Measurements from ENCODE around the gene XRCC3. TPM values are rescaled to one million over a fixed set of nuclear protein-coding genes. Genes with fewer than 3 reads are reported as not detected.

XRCC3 gene
- total and polyA plus RNA-seq, 4 donors = 1.7 to 14.1 (median 2.8) TPM

- H3K27ac ChIP-seq (ENCODE audit: low read depth in 1 of 2, low read length in 2 of 2) = peak overlapping the region; percentile 39 to 42
- H3K4me1 ChIP-seq (ENCODE audit: control insufficient read depth in 4 of 4, insufficient read depth in 4 of 4, low read length in 3 of 4) = peaks cover 3 to 30% (median 13%) of the 10 kb centered on the region in 4 donors
- H3K27me3 ChIP-seq (ENCODE audit: control insufficient read depth in 4 of 4, insufficient read depth in 4 of 4, low read length in 3 of 4) = no peaks in the 10 kb centered on the region
- no peaks in the 10 kb centered on the region for H3K9me3 ChIP-seq (ENCODE audit: control insufficient read depth in 4 of 4, low read length in 3 of 4)
- no peak overlapping the region for H3K9ac ChIP-seq (ENCODE audit: low read depth in 1 of 2, low read length in 2 of 2)
- 65% methylated on average over 25 of the region's 25 CpGs for WGBS
- DNase-seq (ENCODE audit: low spot score) = no peak
- no peak overlapping the region for H3K4me3 ChIP-seq (ENCODE audit: low read depth in 1 of 3, low read length in 3 of 3)
- H3K36me3 ChIP-seq (ENCODE audit: control insufficient read depth in 4 of 4, insufficient read depth in 3 of 4, low read depth in 1 of 4, low read length in 3 of 4) = peaks cover 0 to 12% (median 3%) of the 10 kb centered on the region in 4 donors
- TF ChIP-seq JUND (IDR thresholded peaks at IDR 0.05) (no peak), RXRA (IDR thresholded peaks at IDR 0.05) (peak in 1 of 2 donors; percentile 38), HNF4A (conservative IDR thresholded peaks at IDR 0.05) (peak in 1 of 2 donors; percentile 74), GABPA (IDR thresholded peaks at IDR 0.05 in 1 of 2, conservative IDR thresholded peaks at IDR 0.05 in 1 of 2) (no peak), TAF1 (conservative IDR thresholded peaks at IDR 0.05) (no peak)
- TF ChIP-seq, protein P1, sequence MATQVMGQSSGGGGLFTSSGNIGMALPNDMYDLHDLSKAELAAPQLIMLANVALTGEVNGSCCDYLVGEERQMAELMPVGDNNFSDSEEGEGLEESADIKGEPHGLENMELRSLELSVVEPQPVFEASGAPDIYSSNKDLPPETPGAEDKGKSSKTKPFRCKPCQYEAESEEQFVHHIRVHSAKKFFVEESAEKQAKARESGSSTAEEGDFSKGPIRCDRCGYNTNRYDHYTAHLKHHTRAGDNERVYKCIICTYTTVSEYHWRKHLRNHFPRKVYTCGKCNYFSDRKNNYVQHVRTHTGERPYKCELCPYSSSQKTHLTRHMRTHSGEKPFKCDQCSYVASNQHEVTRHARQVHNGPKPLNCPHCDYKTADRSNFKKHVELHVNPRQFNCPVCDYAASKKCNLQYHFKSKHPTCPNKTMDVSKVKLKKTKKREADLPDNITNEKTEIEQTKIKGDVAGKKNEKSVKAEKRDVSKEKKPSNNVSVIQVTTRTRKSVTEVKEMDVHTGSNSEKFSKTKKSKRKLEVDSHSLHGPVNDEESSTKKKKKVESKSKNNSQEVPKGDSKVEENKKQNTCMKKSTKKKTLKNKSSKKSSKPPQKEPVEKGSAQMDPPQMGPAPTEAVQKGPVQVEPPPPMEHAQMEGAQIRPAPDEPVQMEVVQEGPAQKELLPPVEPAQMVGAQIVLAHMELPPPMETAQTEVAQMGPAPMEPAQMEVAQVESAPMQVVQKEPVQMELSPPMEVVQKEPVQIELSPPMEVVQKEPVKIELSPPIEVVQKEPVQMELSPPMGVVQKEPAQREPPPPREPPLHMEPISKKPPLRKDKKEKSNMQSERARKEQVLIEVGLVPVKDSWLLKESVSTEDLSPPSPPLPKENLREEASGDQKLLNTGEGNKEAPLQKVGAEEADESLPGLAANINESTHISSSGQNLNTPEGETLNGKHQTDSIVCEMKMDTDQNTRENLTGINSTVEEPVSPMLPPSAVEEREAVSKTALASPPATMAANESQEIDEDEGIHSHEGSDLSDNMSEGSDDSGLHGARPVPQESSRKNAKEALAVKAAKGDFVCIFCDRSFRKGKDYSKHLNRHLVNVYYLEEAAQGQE (IDR thresholded peaks at IDR 0.05) = no peak
These were observed 15.1 kb downstream of the XRCC3 start for GRCh38 chr14:103699901-103700752.

DNA sequence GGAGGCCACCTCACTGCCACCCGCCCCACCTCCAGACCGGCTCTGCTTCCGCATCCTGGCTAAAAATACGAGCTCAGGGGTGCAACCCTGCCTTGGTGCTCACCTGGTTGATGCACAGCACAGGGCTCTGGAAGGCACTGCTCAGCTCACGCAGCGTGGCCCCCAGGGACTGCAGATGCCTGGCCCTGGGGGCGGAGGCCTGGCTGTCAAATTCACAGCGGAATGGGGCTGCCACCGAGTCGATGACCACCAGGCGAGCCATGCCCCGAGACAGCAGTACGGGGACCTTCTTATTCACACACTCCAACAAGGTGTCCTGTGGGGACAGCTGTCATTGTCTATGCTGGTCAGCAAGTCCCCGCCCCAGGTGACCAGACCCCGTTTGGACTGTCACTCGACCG lies 16.0 kb downstream of the XRCC3 start:
- 94% methylated on average over 17 of the region's 17 CpGs for WGBS
- H3K4me3 ChIP-seq (ENCODE audit: low read depth in 1 of 3, low read length in 3 of 3) = no peak overlapping the region
- no peaks in the 10 kb centered on the region for H3K9me3 ChIP-seq (ENCODE audit: control insufficient read depth in 4 of 4, low read length in 3 of 4)
- no peak for TF ChIP-seq GABPA (IDR thresholded peaks at IDR 0.05 in 1 of 2, conservative IDR thresholded peaks at IDR 0.05 in 1 of 2)
- TF ChIP-seq TAF1 (conservative IDR thresholded peaks at IDR 0.05) = no peak
- TF ChIP-seq, protein P2, sequence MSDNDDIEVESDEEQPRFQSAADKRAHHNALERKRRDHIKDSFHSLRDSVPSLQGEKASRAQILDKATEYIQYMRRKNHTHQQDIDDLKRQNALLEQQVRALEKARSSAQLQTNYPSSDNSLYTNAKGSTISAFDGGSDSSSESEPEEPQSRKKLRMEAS (IDR thresholded peaks at IDR 0.05) = no peak
- no peak for TF ChIP-seq YY1 (IDR thresholded peaks at IDR 0.05)
- TF ChIP-seq HNF4A (conservative IDR thresholded peaks at IDR 0.05) = no peak
- TF ChIP-seq, protein P1 (IDR thresholded peaks at IDR 0.05) = no peak
- TF ChIP-seq HNF4G (IDR thresholded peaks at IDR 0.05) = no peak
- no peak for TF ChIP-seq JUND (IDR thresholded peaks at IDR 0.05)
- no peak for TF ChIP-seq RAD21 (IDR thresholded peaks at IDR 0.05)
- TF ChIP-seq, protein P3, sequence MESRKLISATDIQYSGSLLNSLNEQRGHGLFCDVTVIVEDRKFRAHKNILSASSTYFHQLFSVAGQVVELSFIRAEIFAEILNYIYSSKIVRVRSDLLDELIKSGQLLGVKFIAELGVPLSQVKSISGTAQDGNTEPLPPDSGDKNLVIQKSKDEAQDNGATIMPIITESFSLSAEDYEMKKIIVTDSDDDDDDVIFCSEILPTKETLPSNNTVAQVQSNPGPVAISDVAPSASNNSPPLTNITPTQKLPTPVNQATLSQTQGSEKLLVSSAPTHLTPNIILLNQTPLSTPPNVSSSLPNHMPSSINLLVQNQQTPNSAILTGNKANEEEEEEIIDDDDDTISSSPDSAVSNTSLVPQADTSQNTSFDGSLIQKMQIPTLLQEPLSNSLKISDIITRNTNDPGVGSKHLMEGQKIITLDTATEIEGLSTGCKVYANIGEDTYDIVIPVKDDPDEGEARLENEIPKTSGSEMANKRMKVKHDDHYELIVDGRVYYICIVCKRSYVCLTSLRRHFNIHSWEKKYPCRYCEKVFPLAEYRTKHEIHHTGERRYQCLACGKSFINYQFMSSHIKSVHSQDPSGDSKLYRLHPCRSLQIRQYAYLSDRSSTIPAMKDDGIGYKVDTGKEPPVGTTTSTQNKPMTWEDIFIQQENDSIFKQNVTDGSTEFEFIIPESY (IDR thresholded peaks at IDR 0.05) = no peak
- no peak for TF ChIP-seq EGR1 (IDR thresholded peaks at IDR 0.05; ENCODE audit: low read depth in 2 of 2)
- TF ChIP-seq FOXA1 (IDR thresholded peaks at IDR 0.05) = no peak
- no peak for TF ChIP-seq ATF3 (IDR thresholded peaks at IDR 0.05)
- TF ChIP-seq RXRA (IDR thresholded peaks at IDR 0.05) = no peak
- TF ChIP-seq NR2F2 (IDR thresholded peaks at IDR 0.05) = no peak
- no peak for TF ChIP-seq CTCF (IDR thresholded peaks at IDR 0.05; ENCODE audit: low read depth, low read length, missing input control)
- no peak overlapping the region for H3K27ac ChIP-seq (ENCODE audit: low read depth in 1 of 2, low read length in 2 of 2)
- H3K27me3 ChIP-seq (ENCODE audit: control insufficient read depth in 4 of 4, insufficient read depth in 4 of 4, low read length in 3 of 4) = no peaks in the 10 kb centered on the region
- peaks cover 5 to 18% (median 6%) of the 10 kb centered on the region in 4 donors for H3K36me3 ChIP-seq (ENCODE audit: control insufficient read depth in 4 of 4, insufficient read depth in 3 of 4, low read depth in 1 of 4, low read length in 3 of 4)
- no peak overlapping the region for H3K9ac ChIP-seq (ENCODE audit: low read depth in 1 of 2, low read length in 2 of 2)
- H3K4me1 ChIP-seq (ENCODE audit: control insufficient read depth in 4 of 4, insufficient read depth in 4 of 4, low read length in 3 of 4) = peaks cover 3 to 30% (median 13%) of the 10 kb centered on the region in 4 donors
- DNase-seq (ENCODE audit: low spot score) = no peak

Measured in liver (tissue), 9 donors.